Liver (tissue), 9 donors: ENCODE results near the gene NFKBIB. TPM values are rescaled to one million over a fixed set of nuclear protein-coding genes. Genes with fewer than 3 reads are reported as not detected.

Experiments used
- DNase-seq: peaks from one replicate; pipeline ENCODE4 v3.0.0-alpha.2; 2017; ENCODE audit warnings: low spot score
- H3K27ac ChIP-seq, 2 donors: one replicate each; pipeline ENCODE4 v1.7.0; 2013; ENCODE audit warnings: inconsistent platforms in 2 of 2, low read length in 2 of 2, control low read depth in 1 of 2, low read depth in 1 of 2, mild to moderate bottlenecking in 1 of 2
- H3K27me3 ChIP-seq, 4 donors: one replicate each; pipeline versions ENCODE4 v1.6.1 to v1.7.0; 2013; ENCODE audit warnings: low read length in 3 of 4, inconsistent platforms in 1 of 4, mild to moderate bottlenecking in 1 of 4, moderate library complexity in 1 of 4; ENCODE audit not compliant: control insufficient read depth in 4 of 4, insufficient read depth in 4 of 4
- H3K36me3 ChIP-seq, 4 donors: one replicate each; pipeline versions ENCODE4 v1.6.1 to v1.7.0; 2013; ENCODE audit warnings: low read length in 3 of 4, mild to moderate bottlenecking in 3 of 4, low read depth in 1 of 4, moderate library complexity in 1 of 4; ENCODE audit not compliant: control insufficient read depth in 4 of 4, insufficient read depth in 3 of 4
- H3K4me1 ChIP-seq, 4 donors: one replicate each; pipeline versions ENCODE4 v1.6.1 to v1.7.0; 2013; ENCODE audit warnings: low read length in 3 of 4, mild to moderate bottlenecking in 3 of 4, moderate library complexity in 1 of 4; ENCODE audit not compliant: control insufficient read depth in 4 of 4, insufficient read depth in 4 of 4
- H3K4me3 ChIP-seq, 3 donors: one replicate each; pipeline versions ENCODE4 v1.6.1 to v1.7.0; 2013; ENCODE audit warnings: low read length in 3 of 3, control low read depth in 1 of 3, low read depth in 1 of 3, mild to moderate bottlenecking in 1 of 3
- H3K9ac ChIP-seq, 2 donors: one replicate each; pipeline ENCODE4 v1.7.0; 2013; ENCODE audit warnings: low read length in 2 of 2, mild to moderate bottlenecking in 2 of 2, moderate library complexity in 2 of 2, control low read depth in 1 of 2, low read depth in 1 of 2
- H3K9me3 ChIP-seq, 4 donors: one replicate each; pipeline versions ENCODE4 v1.6.1 to v1.7.0; 2013; ENCODE audit warnings: low read length in 3 of 4; ENCODE audit not compliant: control insufficient read depth in 4 of 4
- ATF3 ChIP-seq: IDR thresholded peaks from 2 replicates; pipeline ENCODE4 v1.6.1; 2016; ENCODE audit warnings: antibody characterized with exemption
- CTCF ChIP-seq: fragments of 150-350 bp; IDR thresholded peaks from 2 replicates; pipeline ENCODE4 v1.5.1; 2017; ENCODE audit warnings: improper control_type of control experiment, low read depth, low read length; ENCODE audit not compliant: missing input control
- EGR1 ChIP-seq, 2 donors: IDR thresholded peaks; 2 replicates each; pipeline ENCODE4 v1.6.1; 2016 to 2018; ENCODE audit warnings: antibody characterized with exemption in 2 of 2, low read depth in 2 of 2
- FOXA1 ChIP-seq: IDR thresholded peaks from 2 replicates; pipeline ENCODE4 v1.6.1; 2016; ENCODE audit warnings: antibody characterized with exemption
- FOXA2 ChIP-seq: IDR thresholded peaks from 2 replicates; pipeline ENCODE4 v1.6.1; 2016; ENCODE audit warnings: antibody characterized with exemption
- GABPA ChIP-seq, 2 donors: IDR thresholded peaks in 1 of 2; conservative IDR thresholded peaks in 1 of 2; 2 replicates each; pipeline ENCODE4 v1.6.1; 2016; ENCODE audit warnings: antibody characterized with exemption in 2 of 2, mild to moderate bottlenecking in 1 of 2, moderate library complexity in 1 of 2
- HNF4A ChIP-seq, 2 donors: conservative IDR thresholded peaks; 2 replicates each; pipeline ENCODE4 v1.6.1; 2016; ENCODE audit warnings: antibody characterized with exemption in 2 of 2, mild to moderate bottlenecking in 2 of 2
- HNF4G ChIP-seq: IDR thresholded peaks from 2 replicates; pipeline ENCODE4 v1.6.1; 2016; ENCODE audit warnings: antibody characterized with exemption
- JUND ChIP-seq, 2 donors: IDR thresholded peaks; 2 replicates each; pipeline ENCODE4 v1.6.1; 2016; ENCODE audit warnings: antibody characterized with exemption in 2 of 2
- MAX ChIP-seq: IDR thresholded peaks from 2 replicates; pipeline ENCODE4 v1.6.1; 2016; ENCODE audit warnings: antibody characterized with exemption
- NR2F2 ChIP-seq: IDR thresholded peaks from 2 replicates; pipeline ENCODE4 v1.6.1; 2016; ENCODE audit warnings: antibody characterized with exemption
- RAD21 ChIP-seq, 2 donors: IDR thresholded peaks; 2 replicates each; pipeline ENCODE4 v1.6.1; 2016; ENCODE audit warnings: antibody characterized with exemption in 2 of 2, mild to moderate bottlenecking in 2 of 2
- REST ChIP-seq: IDR thresholded peaks from 2 replicates; pipeline ENCODE4 v1.6.1; 2016; ENCODE audit warnings: antibody characterized with exemption, mild to moderate bottlenecking
- RXRA ChIP-seq, 2 donors: IDR thresholded peaks; 2 replicates each; pipeline ENCODE4 v1.6.1; 2017 to 2018; ENCODE audit warnings: antibody characterized with exemption in 2 of 2, mild to moderate bottlenecking in 1 of 2
- SP1 ChIP-seq: IDR thresholded peaks from 2 replicates; pipeline ENCODE4 v1.6.1; 2018; ENCODE audit warnings: antibody characterized with exemption, mild to moderate bottlenecking
- TAF1 ChIP-seq: conservative IDR thresholded peaks from 2 replicates; pipeline ENCODE4 v1.6.1; 2016; ENCODE audit warnings: antibody characterized with exemption, mild to moderate bottlenecking
- YY1 ChIP-seq: IDR thresholded peaks from 2 replicates; pipeline ENCODE4 v1.6.1; 2016; ENCODE audit warnings: antibody characterized with exemption, mild to moderate bottlenecking
- ZBTB33 ChIP-seq: IDR thresholded peaks from 2 replicates; pipeline ENCODE4 v1.6.1; 2016; ENCODE audit warnings: antibody characterized with exemption
- WGBS: extraction: QIAGEN DNeasy Blood & Tissue Kit; methylation state at CpG from one replicate; pipeline ENCODE4 v1.1.7; 2013; 5-methylcytosine and 5-hydroxymethylcytosine counted together
- polyA plus RNA-seq, 2 donors: library from polyadenylated mRNA; stranded (reverse) in 1 of 2; unstranded in 1 of 2; fragments of 200-250 nt in 1 of 2; fragments of >200 nt in 1 of 2; fragmentation: Nextera tagmentation in 1 of 2; extraction: Ambion mirVana in 1 of 2; gene quantifications; one replicate each; pipeline versions ENCODE4 v1.2.1 to v1.2.3, GENCODE V29; 2013 to 2015
- total RNA-seq, 2 donors: library from RNA; depleted of rRNA; stranded (reverse); fragments of >200 nt; gene quantifications; one replicate each; pipeline ENCODE4 v1.2.3, GENCODE V29; 2014
- donor health status: healthy.
- donor health status: healthy.
- donor health status: healthy.
- donor health status: healthy.
- donor health status: healthy.

The NFKBIB gene
- total and polyA plus RNA-seq, 4 donors, result 8.0 to 25.4 (median 14.9) TPM

GRCh38 chr19:38949580-38950367 is 50.0 kb downstream of the NFKBIB start:
- Histone ChIP-seq H3K9me3 (no peaks in the 10 kb centered on the region), H3K4me1 (peaks cover 1 to 25% (median 17%) of the 10 kb centered on the region in 4 donors), H3K27ac (no peak overlapping the region), H3K9ac (no peak overlapping the region), H3K36me3 (peaks cover 0 to 20% (median 14%) of the 10 kb centered on the region in 4 donors), H3K4me3 (peak overlapping the region in 1 of 3 donors; percentile 12), H3K27me3 (no peaks in the 10 kb centered on the region)
- peak; percentile 83 for DNase-seq
- no peak for TF ChIP-seq RAD21 (IDR thresholded peaks at IDR 0.05)
- no peak for TF ChIP-seq ZBTB33
- no peak for TF ChIP-seq SP1
- TF ChIP-seq HNF4G, result no peak
- TF ChIP-seq RXRA (IDR thresholded peaks at IDR 0.05), result no peak
- WGBS, result 39% methylated on average over 72 of the region's 72 CpGs

- Histone ChIP-seq H3K4me1 (peaks cover 1 to 25% (median 17%) of the 10 kb centered on the region in 4 donors), H3K27me3 (no peaks in the 10 kb centered on the region), H3K9me3 (no peaks in the 10 kb centered on the region), H3K4me3 (no peak overlapping the region), H3K36me3 (peaks cover 0 to 20% (median 10%) of the 10 kb centered on the region in 4 donors), H3K9ac (no peak overlapping the region), H3K27ac (no peak overlapping the region)
- 76% methylated on average over 3 of the region's 3 CpGs for WGBS
- TF ChIP-seq RXRA (IDR thresholded peaks at IDR 0.05) (no peak), MAX (no peak), HNF4G (no peak), JUND (IDR thresholded peaks at IDR 0.05) (no peak), CTCF (no peak), FOXA1 (no peak), HNF4A (conservative IDR thresholded peaks at IDR 0.05) (no peak), SP1 (no peak), RAD21 (IDR thresholded peaks at IDR 0.05) (no peak), REST (no peak), TAF1 (no peak), ZBTB33 (no peak), ATF3 (no peak), FOXA2 (no peak), GABPA (IDR thresholded peaks at IDR 0.05 in 1 of 2, conservative IDR thresholded peaks at IDR 0.05 in 1 of 2) (no peak), EGR1 (IDR thresholded peaks at IDR 0.05; ENCODE audit: low read depth in 2 of 2) (no peak), YY1 (no peak), NR2F2 (no peak)
- no peak for DNase-seq
Measured at GRCh38 chr19:38951187-38951586, 51.4 kb downstream of the NFKBIB start.
